A673 (cell line): ENCODE results near the gene MEI4. TPM values are rescaled to one million over a fixed set of nuclear protein-coding genes. Genes with fewer than 3 reads are reported as not detected.
"Not testable (repeated sequence)": the region's sequence is repeated elsewhere in the genome, so short reads cannot be mapped to it uniquely, and the experiment has no call there.

ENCODE experiments used
- BruUV-seq: library from RNA; stranded (reverse); fragments of 400-500 nt; replicated peaks from 2 replicates; lab custom pipeline; 2021; lab: Mats Ljungman, UMichigan
- CTCF ChIA-PET: fragments of 300-600 bp; sonication (Branson Sonifier 250); formaldehyde crosslinking; loops from one replicate; lab custom pipeline; 2022; ENCODE audit warnings: antibody characterized with exemption; lab: Charles Lee
- POLR2A ChIA-PET: fragments of 300-600 bp; sonication (Branson Sonifier 250); formaldehyde crosslinking; loops from one replicate; lab custom pipeline; 2022; ENCODE audit warnings: antibody characterized with exemption; ENCODE audit not compliant: low non-redundant PET; lab: Charles Lee
- DNase-seq: peaks from one replicate; pipeline ENCODE4 v3.0.0-alpha.2; 2015; ENCODE audit warnings: low spot score
- H3K27ac ChIP-seq: fragments of 200-600 bp; sonication (generic); 2 replicates; pipeline ENCODE4 v1.5.1; 2016; ENCODE audit warnings: mixed run types, low read depth, mild to moderate bottlenecking, mixed read lengths, antibody characterized with exemption, low read length; ENCODE audit not compliant: poor library complexity, severe bottlenecking
- H3K27me3 ChIP-seq: fragments of 200-600 bp; sonication (generic); replicated peaks from 2 replicates; pipeline ENCODE4 v1.6.1; 2017; ENCODE audit warnings: mixed run types, low read depth, mild to moderate bottlenecking, mixed read lengths, antibody characterized with exemption, low read length; ENCODE audit not compliant: insufficient read depth, poor library complexity
- H3K36me3 ChIP-seq: fragments of 200-600 bp; sonication (generic); 2 replicates; pipeline ENCODE4 v1.6.1; 2016; ENCODE audit warnings: mixed run types, mild to moderate bottlenecking, mixed read lengths, antibody characterized with exemption, low read length; ENCODE audit not compliant: insufficient read depth, poor library complexity, severe bottlenecking
- H3K4me1 ChIP-seq: fragments of 200-600 bp; sonication (generic); 2 replicates; pipeline ENCODE4 v1.6.1; 2017; ENCODE audit warnings: mixed run types, mild to moderate bottlenecking, mixed read lengths, antibody characterized with exemption, low read length; ENCODE audit not compliant: insufficient read depth, poor library complexity, severe bottlenecking
- H3K4me3 ChIP-seq: fragments of 200-600 bp; sonication (generic); 2 replicates; pipeline ENCODE4 v1.5.1; 2016; ENCODE audit warnings: low read depth, mixed run types, mild to moderate bottlenecking, mixed read lengths, low read length; ENCODE audit not compliant: poor library complexity, severe bottlenecking
- H3K9me3 ChIP-seq: fragments of 200-600 bp; sonication (generic); 2 replicates; pipeline ENCODE4 v1.6.1; 2016; ENCODE audit warnings: mixed run types, low read depth, mild to moderate bottlenecking, mixed read lengths, antibody characterized with exemption, low read length; ENCODE audit not compliant: poor library complexity, severe bottlenecking
- EZH2 ChIP-seq: fragments of 200-600 bp; sonication (generic); IDR thresholded peaks from 2 replicates; pipeline ENCODE4 v1.6.1; 2017; ENCODE audit warnings: borderline replicate concordance, low read depth, mild to moderate bottlenecking, mixed read lengths, antibody characterized with exemption, low read length; ENCODE audit not compliant: poor library complexity, severe bottlenecking
- intact Hi-C: fragments of 100-400 bp; cut with micrococcal nuclease; formaldehyde crosslinking; loops from one replicate; pipeline ENCODE4 v1.10.0; 2022; ENCODE audit not compliant: unreplicated experiment
- total RNA-seq: library from RNA; stranded (reverse); gene quantifications from 2 replicates; pipeline ENCODE4 v1.2.3, GENCODE V29; 2021
- TF ChIP-seq, protein P1 (sequence below): fragments of 300-800, 200-600 bp; sonication (generic); conservative IDR thresholded peaks from 2 replicates; pipeline ENCODE4 v1.5.1; 2017; ENCODE audit warnings: low read depth, mild to moderate bottlenecking, antibody characterized with exemption, low read length, moderate library complexity, mixed read lengths

The MEI4 gene
- total RNA-seq, 1 experiment from 2014 or later: not detected

DNA sequence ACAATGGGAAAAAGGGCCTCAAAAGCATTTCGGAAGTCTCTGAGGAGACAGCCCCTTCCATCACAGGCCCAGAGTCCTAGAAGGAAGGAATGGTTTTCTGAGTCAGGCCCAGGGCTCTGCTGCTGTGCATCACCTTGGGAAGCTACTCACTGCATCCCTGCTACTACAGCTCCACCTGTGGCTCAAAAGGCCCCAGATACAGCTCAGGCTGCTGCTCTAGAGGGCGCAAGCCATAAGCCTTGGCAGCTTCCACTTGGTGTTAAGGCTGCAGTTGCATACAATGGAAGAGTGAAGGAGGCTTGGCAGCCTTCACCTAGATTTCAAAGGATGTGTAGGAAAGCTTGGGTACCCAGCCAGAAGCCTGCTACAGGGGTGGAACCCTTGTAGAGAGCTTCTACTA is 54.8 kb downstream of the MEI4 start:
- Histone ChIP-seq H3K27ac (no peak overlapping the region), H3K27me3 (no peaks in the 10 kb centered on the region), H3K36me3 (no peaks in the 10 kb centered on the region), H3K4me1 (no peaks in the 10 kb centered on the region), H3K4me3 (no peak overlapping the region), H3K9me3 (peaks cover 4% of the 10 kb centered on the region)
- no peak for DNase-seq
- POLR2A ChIA-PET: no interaction called here
- BruUV-seq: no TSS peak
- TF ChIP-seq EZH2: no peak
- TF ChIP-seq, protein P1, sequence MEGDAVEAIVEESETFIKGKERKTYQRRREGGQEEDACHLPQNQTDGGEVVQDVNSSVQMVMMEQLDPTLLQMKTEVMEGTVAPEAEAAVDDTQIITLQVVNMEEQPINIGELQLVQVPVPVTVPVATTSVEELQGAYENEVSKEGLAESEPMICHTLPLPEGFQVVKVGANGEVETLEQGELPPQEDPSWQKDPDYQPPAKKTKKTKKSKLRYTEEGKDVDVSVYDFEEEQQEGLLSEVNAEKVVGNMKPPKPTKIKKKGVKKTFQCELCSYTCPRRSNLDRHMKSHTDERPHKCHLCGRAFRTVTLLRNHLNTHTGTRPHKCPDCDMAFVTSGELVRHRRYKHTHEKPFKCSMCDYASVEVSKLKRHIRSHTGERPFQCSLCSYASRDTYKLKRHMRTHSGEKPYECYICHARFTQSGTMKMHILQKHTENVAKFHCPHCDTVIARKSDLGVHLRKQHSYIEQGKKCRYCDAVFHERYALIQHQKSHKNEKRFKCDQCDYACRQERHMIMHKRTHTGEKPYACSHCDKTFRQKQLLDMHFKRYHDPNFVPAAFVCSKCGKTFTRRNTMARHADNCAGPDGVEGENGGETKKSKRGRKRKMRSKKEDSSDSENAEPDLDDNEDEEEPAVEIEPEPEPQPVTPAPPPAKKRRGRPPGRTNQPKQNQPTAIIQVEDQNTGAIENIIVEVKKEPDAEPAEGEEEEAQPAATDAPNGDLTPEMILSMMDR: no peak
- CTCF ChIA-PET: no interaction called here
- intact Hi-C loops: no loop called here

DNA sequence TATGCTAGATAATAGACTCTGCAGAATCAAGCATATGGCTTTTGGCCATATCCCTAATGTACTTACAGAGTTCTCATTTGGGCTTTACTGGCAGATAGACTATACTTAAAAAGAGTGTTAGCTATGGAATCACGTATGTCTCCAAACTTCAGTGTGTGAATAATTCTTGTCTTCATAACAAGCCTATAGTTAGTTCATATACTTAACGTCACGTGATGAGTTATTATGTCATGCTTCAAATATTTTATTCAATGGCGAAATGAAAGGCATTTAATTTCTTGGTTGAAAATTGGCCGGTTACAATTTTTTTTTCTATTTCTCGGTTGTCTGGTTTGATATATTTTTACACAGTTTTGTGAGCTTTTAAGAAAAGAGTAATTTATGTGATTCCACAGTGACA is 62.7 kb downstream of the MEI4 start:
- no peak overlapping the region for H3K4me3 ChIP-seq
- no peak overlapping the region for H3K27ac ChIP-seq
- TF ChIP-seq, protein P1: no peak
- no peak for TF ChIP-seq EZH2
- no TSS peak for BruUV-seq
- H3K4me1 ChIP-seq: no peaks in the 10 kb centered on the region
- CTCF ChIA-PET: no interaction called here
- DNase-seq: no peak
- H3K9me3 ChIP-seq: peaks cover 5% of the 10 kb centered on the region
- no peaks in the 10 kb centered on the region for H3K36me3 ChIP-seq
- POLR2A ChIA-PET: no interaction called here
- H3K27me3 ChIP-seq: no peaks in the 10 kb centered on the region
- intact Hi-C loops: no loop called here

DNA sequence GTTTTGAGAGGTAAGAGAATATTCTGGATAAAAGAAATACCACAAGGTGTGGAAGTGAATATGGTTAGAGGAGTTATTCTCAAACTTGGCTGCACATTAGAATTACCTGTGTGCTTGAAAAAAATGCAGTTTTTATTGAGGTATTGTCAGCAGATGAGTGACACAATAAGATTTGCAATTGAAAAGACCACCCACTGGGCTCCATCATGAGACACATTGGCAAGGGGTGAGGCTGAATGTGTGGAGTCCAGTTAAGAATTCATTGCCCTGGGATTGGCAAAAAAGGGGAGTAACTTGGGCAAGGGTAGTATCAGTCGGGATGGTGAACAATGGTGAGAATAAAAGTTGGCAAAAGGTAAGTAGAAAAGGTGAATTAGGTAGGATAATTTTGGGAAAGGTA is 63.5 kb downstream of the MEI4 start:
- Histone ChIP-seq H3K36me3 (no peaks in the 10 kb centered on the region), H3K27me3 (no peaks in the 10 kb centered on the region), H3K4me1 (no peaks in the 10 kb centered on the region), H3K27ac (no peak overlapping the region), H3K4me3 (no peak overlapping the region), H3K9me3 (peaks cover 5% of the 10 kb centered on the region)
- intact Hi-C loops: no loop called here
- BruUV-seq: no TSS peak
- POLR2A ChIA-PET: no interaction called here
- TF ChIP-seq, protein P1: no peak
- CTCF ChIA-PET: no interaction called here
- DNase-seq: no peak

DNA sequence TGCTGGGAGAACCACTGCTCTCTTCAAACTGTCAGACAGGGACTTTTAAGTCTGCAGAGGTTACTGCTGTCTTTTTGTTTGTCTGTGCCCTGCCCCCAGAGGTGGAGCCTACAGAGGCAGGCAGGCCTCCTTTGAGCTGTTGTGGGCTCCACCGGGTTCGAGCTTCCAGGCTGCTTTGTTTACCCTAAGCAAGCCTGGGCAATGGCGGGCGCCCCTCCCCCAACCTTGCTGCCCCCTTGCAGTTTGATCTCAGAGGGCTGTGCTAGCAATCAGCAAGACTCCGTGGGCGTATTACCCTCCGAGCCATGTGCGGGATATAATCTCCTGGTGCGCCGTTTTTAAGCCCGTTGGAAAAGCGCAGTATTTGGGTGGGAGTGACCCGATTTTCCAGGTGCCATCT is 83.2 kb downstream of the MEI4 start:
- H3K4me1 ChIP-seq, H3K36me3 ChIP-seq, CTCF ChIA-PET, H3K9me3 ChIP-seq, H3K4me3 ChIP-seq, H3K27ac ChIP-seq, H3K27me3 ChIP-seq, BruUV-seq, intact Hi-C loops, DNase-seq, POLR2A ChIA-PET: not testable (repeated sequence)
